Common myeloid progenitor, CD34-positive (primary cell): ENCODE measurements around the gene AGPAT3.

Experiments used
- CTCF ChIA-PET: fragments of 350-600 bp; sonication (Branson Sonifier 250); formaldehyde crosslinking; loops from one replicate; lab custom pipeline; 2021; ENCODE audit warnings: antibody characterized with exemption; lab: Charles Lee
- POLR2A ChIA-PET: fragments of 350-600 bp; sonication (Branson Sonifier 250); formaldehyde crosslinking; loops from one replicate; lab custom pipeline; 2021; ENCODE audit warnings: antibody characterized with exemption; lab: Charles Lee
- DNase-seq, 3 donors: peaks; one replicate each; pipeline versions ENCODE4 v3.0.0 to v3.0.0-alpha.2; 2013
- H3K27ac ChIP-seq, 2 experiments: 1 replicate in 1 of 2; 2 replicates in 1 of 2; pipeline ENCODE4 v1.7.0; 2013; ENCODE audit warnings: inconsistent platforms in 2 of 2, low read length in 2 of 2, mild to moderate bottlenecking in 2 of 2, low read depth in 1 of 2, moderate library complexity in 1 of 2; ENCODE audit not compliant: severe bottlenecking in 2 of 2, insufficient read depth in 1 of 2, poor library complexity in 1 of 2
- H3K27me3 ChIP-seq, 5 experiments: replicated peaks in 2 of 5; 1 replicate in 3 of 5; 2 replicates in 2 of 5; pipeline versions ENCODE4 v1.6.1 to v1.7.0; 2013; ENCODE audit warnings: low read length in 4 of 5, mild to moderate bottlenecking in 2 of 5, moderate library complexity in 2 of 5, inconsistent platforms in 1 of 5; ENCODE audit not compliant: insufficient read depth in 5 of 5, control insufficient read depth in 4 of 5
- H3K36me3 ChIP-seq, 4 experiments: 1 replicate in 2 of 4; 2 replicates in 2 of 4; pipeline versions ENCODE4 v1.6.1 to v1.7.0; 2013; ENCODE audit warnings: low read length in 3 of 4, control low read depth in 1 of 4, mild to moderate bottlenecking in 1 of 4; ENCODE audit not compliant: control insufficient read depth in 4 of 4, insufficient read depth in 4 of 4
- H3K4me1 ChIP-seq, 4 experiments: 1 replicate in 3 of 4; 2 replicates in 1 of 4; pipeline versions ENCODE4 v1.6.1 to v1.7.1; 2013; ENCODE audit warnings: low read length in 3 of 4, mild to moderate bottlenecking in 3 of 4, control low read depth in 1 of 4, inconsistent platforms in 1 of 4, moderate library complexity in 1 of 4; ENCODE audit not compliant: control insufficient read depth in 4 of 4, insufficient read depth in 4 of 4; ENCODE audit errors: control extremely low read depth in 1 of 4
- H3K4me3 ChIP-seq, 7 experiments: 1 replicate in 4 of 7; 2 replicates in 3 of 7; pipeline versions ENCODE4 v1.5.1 to v1.7.0; 2013; ENCODE audit warnings: mild to moderate bottlenecking in 7 of 7, low read length in 6 of 7, moderate library complexity in 6 of 7, inconsistent platforms in 2 of 7, low read depth in 2 of 7, control low read depth in 1 of 7; ENCODE audit not compliant: insufficient read depth in 4 of 7, control insufficient read depth in 1 of 7; ENCODE audit errors: extremely low read depth in 1 of 7
- H3K9me3 ChIP-seq, 5 experiments: 1 replicate in 4 of 5; 2 replicates in 1 of 5; pipeline versions ENCODE4 v1.6.1 to v1.7.1; 2013; ENCODE audit warnings: low read length in 4 of 5, mild to moderate bottlenecking in 2 of 5, inconsistent platforms in 1 of 5, low read depth in 1 of 5, moderate library complexity in 1 of 5; ENCODE audit not compliant: control insufficient read depth in 4 of 5, insufficient read depth in 2 of 5; ENCODE audit errors: control extremely low read depth in 1 of 5
- WGBS: methylation state at CpG from one replicate; pipeline ENCODE4 v1.1.5; 2013; ENCODE audit not compliant: insufficient coverage; 5-methylcytosine and 5-hydroxymethylcytosine counted together

Gene AGPAT3

GRCh38 chr21:43988016-43988415 is 123.0 kb downstream of the AGPAT3 start:
- no peak for DNase-seq
- Histone ChIP-seq H3K4me3 (no peak overlapping the region), H3K36me3 (peaks cover 0 to 4% (median 0%) of the 10 kb centered on the region in 4 experiments), H3K4me1 (peaks cover 0 to 8% (median 4%) of the 10 kb centered on the region in 4 experiments), H3K27ac (no peak overlapping the region), H3K27me3 (no peaks in the 10 kb centered on the region), H3K9me3 (no peaks in the 10 kb centered on the region)
- WGBS, result 93% methylated on average over 8 of the region's 9 CpGs
- ChIA-PET CTCF (interaction anchor here (0.7 to 1.4 kb wide), 3 partner anchors 11 to 16 kb away, joined by 3 read pairs; no protein-coding TSS in a partner anchor), POLR2A (no interaction called here)

- ChIA-PET CTCF (interaction anchor here (0.7 to 1.1 kb wide), 2 partner anchors 13 to 16 kb away, joined by 3 read pairs; no protein-coding TSS in a partner anchor), POLR2A (no interaction called here)
- Histone ChIP-seq H3K9me3 (no peaks in the 10 kb centered on the region), H3K27me3 (no peaks in the 10 kb centered on the region), H3K27ac (no peak overlapping the region), H3K4me1 (peaks cover 0 to 8% (median 4%) of the 10 kb centered on the region in 4 experiments), H3K4me3 (no peak overlapping the region), H3K36me3 (peaks cover 0 to 2% (median 0%) of the 10 kb centered on the region in 4 experiments)
- WGBS, result 95% methylated on average over 23 of the region's 23 CpGs
- DNase-seq, result no peak
Observed at GRCh38 chr21:43988506-43989230, 123.6 kb downstream of the AGPAT3 start.

GRCh38 chr21:43989401-43989800 is 124.4 kb downstream of the AGPAT3 start:
- H3K36me3 ChIP-seq, result no peaks in the 10 kb centered on the region
- H3K27ac ChIP-seq, result no peak overlapping the region
- H3K9me3 ChIP-seq, result no peaks in the 10 kb centered on the region
- H3K4me3 ChIP-seq, result no peak overlapping the region
- no peaks in the 10 kb centered on the region for H3K27me3 ChIP-seq
- POLR2A ChIA-PET, result no interaction called here
- DNase-seq, result no peak
- peaks cover 0 to 8% (median 4%) of the 10 kb centered on the region in 4 experiments for H3K4me1 ChIP-seq
- 96% methylated on average over 5 of the region's 7 CpGs for WGBS
- CTCF ChIA-PET, result no interaction called here

- 97% methylated on average over 28 of the region's 33 CpGs for WGBS
- Histone ChIP-seq H3K9me3 (peaks cover 0 to 3% (median 0%) of the 10 kb centered on the region in 5 experiments), H3K36me3 (no peaks in the 10 kb centered on the region), H3K27ac (no peak overlapping the region), H3K27me3 (no peaks in the 10 kb centered on the region), H3K4me1 (no peaks in the 10 kb centered on the region), H3K4me3 (no peak overlapping the region)
- DNase-seq, result no peak
- ChIA-PET CTCF (interaction anchor here (1.2 to 2.5 kb wide), 3 partner anchors 11 to 15 kb away, joined by 3 to 8 read pairs (median 3); no protein-coding TSS in a partner anchor), POLR2A (no interaction called here)
Observed at GRCh38 chr21:43991447-43991991, 126.5 kb downstream of the AGPAT3 start.

GRCh38 chr21:43992121-43992520 is 127.1 kb downstream of the AGPAT3 start:
- ChIA-PET POLR2A (no interaction called here), CTCF (interaction anchor here (1.2 to 2.5 kb wide), 3 partner anchors 10 to 15 kb away, joined by 3 to 8 read pairs (median 3); no protein-coding TSS in a partner anchor)
- H3K36me3 ChIP-seq, result no peaks in the 10 kb centered on the region
- DNase-seq, result no peak
- no peak overlapping the region for H3K4me3 ChIP-seq
- H3K9me3 ChIP-seq, result peaks cover 0 to 3% (median 0%) of the 10 kb centered on the region in 5 experiments
- 97% methylated on average over 11 of the region's 11 CpGs for WGBS
- H3K27me3 ChIP-seq, result no peaks in the 10 kb centered on the region
- no peaks in the 10 kb centered on the region for H3K4me1 ChIP-seq
- H3K27ac ChIP-seq, result no peak overlapping the region

- Histone ChIP-seq H3K36me3 (no peaks in the 10 kb centered on the region), H3K27ac (no peak overlapping the region), H3K4me1 (no peaks in the 10 kb centered on the region), H3K27me3 (no peaks in the 10 kb centered on the region), H3K9me3 (peaks cover 0 to 3% (median 0%) of the 10 kb centered on the region in 5 experiments), H3K4me3 (no peak overlapping the region)
- ChIA-PET CTCF (interaction anchor here (2.5 kb wide), 1 partner anchor 17 kb away, joined by 8 read pairs; no protein-coding TSS in a partner anchor), POLR2A (no interaction called here)
- 88% methylated on average over 16 of the region's 18 CpGs for WGBS
- DNase-seq, result no peak
Observed at GRCh38 chr21:43993420-43993934, 128.5 kb downstream of the AGPAT3 start.

- Histone ChIP-seq H3K4me1 (no peaks in the 10 kb centered on the region), H3K36me3 (no peaks in the 10 kb centered on the region), H3K9me3 (peaks cover 0 to 3% (median 0%) of the 10 kb centered on the region in 5 experiments), H3K27ac (no peak overlapping the region), H3K4me3 (no peak overlapping the region), H3K27me3 (no peaks in the 10 kb centered on the region)
- CTCF ChIA-PET, result interaction anchor here (0.9 kb wide), 1 partner anchor 16 kb away, joined by 3 read pairs; no protein-coding TSS in a partner anchor
- 87% methylated on average over 8 of the region's 11 CpGs for WGBS
- POLR2A ChIA-PET, result no interaction called here
- no peak for DNase-seq
Observed at GRCh38 chr21:43994085-43994484, 129.1 kb downstream of the AGPAT3 start.
